Measurements from ENCODE around the gene ROR1.

Gene ROR1

GRCh38 chr1:64065571-64065970 lies 291.8 kb downstream of the ROR1 start:
- Mint-ChIP-seq H3K36me3 (ENCODE audit: low read depth) (no peaks in the 10 kb centered on the region), H3K27ac (no peak overlapping the region), H3K27me3 (peaks cover 17% of the 10 kb centered on the region), H3K4me3 (no peak overlapping the region), H3K9me3 (no peaks in the 10 kb centered on the region), H3K4me1 (ENCODE audit: low read depth) (peaks cover 7% of the 10 kb centered on the region)
- DNase-seq, result no peak

DNA sequence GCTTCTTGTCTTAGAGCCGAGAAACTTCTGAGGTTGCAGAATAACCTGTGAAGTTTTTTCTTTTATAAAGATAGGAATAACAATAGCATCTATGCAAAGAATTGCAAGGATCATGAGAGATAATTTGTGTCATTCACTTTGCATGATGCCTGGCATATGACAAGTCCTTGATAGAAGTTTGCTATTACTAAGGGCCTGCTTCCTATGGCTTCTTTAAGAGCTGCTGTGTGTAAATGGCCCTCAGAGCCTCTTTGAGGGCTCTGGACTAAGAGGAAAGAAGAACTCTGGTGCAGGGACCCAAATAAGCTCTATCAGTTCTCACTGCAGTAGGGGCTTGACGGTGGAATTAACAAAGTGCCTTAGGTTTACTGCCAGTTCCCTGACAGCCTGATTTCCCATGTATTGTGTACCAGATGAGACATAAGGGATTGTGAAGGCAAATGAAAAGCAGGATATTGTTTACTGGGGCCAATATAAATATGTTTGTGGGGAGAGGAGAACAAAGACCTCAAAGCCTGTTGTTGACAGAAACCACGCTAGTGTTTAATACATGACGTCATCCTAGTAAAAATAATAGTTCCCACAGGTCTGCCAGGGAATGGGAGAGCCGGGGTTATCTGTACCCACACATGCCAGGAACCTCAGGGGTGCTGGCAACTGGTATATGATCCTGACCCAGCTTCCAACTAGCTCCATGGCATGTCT lies 298.4 kb downstream of the ROR1 start:
- DNase-seq, result no peak
- Mint-ChIP-seq H3K4me3 (no peak overlapping the region), H3K4me1 (ENCODE audit: low read depth) (peaks cover 1% of the 10 kb centered on the region), H3K27ac (no peak overlapping the region), H3K9me3 (no peaks in the 10 kb centered on the region), H3K27me3 (peaks cover 9% of the 10 kb centered on the region), H3K36me3 (ENCODE audit: low read depth) (no peaks in the 10 kb centered on the region)

GRCh38 chr1:64073705-64074104 lies 299.9 kb downstream of the ROR1 start:
- no peak for DNase-seq
- Mint-ChIP-seq H3K36me3 (ENCODE audit: low read depth) (no peaks in the 10 kb centered on the region), H3K27ac (no peak overlapping the region), H3K4me1 (ENCODE audit: low read depth) (peaks cover 1% of the 10 kb centered on the region), H3K27me3 (peaks cover 9% of the 10 kb centered on the region), H3K4me3 (no peak overlapping the region), H3K9me3 (no peaks in the 10 kb centered on the region)

DNA sequence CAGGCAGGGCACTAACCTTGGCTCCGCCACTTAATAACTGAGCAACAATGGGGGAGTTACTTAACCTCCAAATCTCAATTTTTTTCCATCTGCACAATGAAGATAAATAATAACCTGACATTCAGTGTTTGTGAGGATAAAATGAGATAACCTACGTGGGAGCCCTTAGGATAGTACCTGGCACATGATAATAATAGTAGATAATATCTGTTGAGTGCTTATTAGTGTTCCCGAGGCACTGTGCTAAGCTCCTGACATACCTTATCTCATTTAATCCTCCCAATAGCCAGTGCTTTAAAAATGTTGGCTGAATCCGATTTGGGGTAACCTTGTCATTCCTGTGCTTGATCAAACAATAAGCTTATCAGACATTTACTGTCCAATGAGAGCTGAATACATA lies 300.9 kb downstream of the ROR1 start:
- H3K36me3 Mint-ChIP-seq (ENCODE audit: low read depth), result no peaks in the 10 kb centered on the region
- no peak overlapping the region for H3K27ac Mint-ChIP-seq
- peaks cover 9% of the 10 kb centered on the region for H3K27me3 Mint-ChIP-seq
- no peak for DNase-seq
- H3K9me3 Mint-ChIP-seq, result no peaks in the 10 kb centered on the region
- H3K4me1 Mint-ChIP-seq (ENCODE audit: low read depth), result no peaks in the 10 kb centered on the region
- H3K4me3 Mint-ChIP-seq, result no peak overlapping the region

DNA sequence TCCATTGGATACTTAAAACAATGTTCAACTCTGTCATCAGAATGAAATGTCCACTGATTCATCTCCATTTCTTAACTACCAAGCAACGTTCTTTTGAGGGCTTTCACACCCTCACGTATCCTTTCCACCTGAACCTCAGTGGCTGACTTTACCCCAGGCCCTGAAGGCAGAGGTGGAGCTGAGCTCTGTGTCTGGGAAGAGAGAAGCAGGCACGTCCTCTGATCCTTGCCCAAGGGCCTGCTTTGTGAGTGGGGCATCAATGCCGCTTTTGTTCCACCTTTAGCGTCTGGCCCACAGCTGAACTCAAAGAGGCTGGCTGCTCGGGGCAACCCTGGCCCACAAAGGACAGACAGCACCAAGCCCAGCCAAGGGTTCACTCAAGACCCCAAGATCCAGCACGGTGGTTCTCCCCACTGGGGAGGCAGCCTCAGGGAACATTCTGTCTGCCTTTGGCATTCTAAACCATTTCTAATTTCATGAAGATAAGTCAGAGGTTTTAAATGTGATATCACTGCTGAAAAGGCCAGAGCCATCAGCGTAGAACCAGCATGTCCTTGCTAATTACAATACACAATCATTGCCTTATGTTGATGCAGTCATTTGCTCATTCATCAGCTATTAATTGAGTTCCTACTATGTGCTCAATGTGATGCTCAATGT lies 303.6 kb downstream of the ROR1 start:
- no peak for DNase-seq
- Mint-ChIP-seq H3K36me3 (ENCODE audit: low read depth) (no peaks in the 10 kb centered on the region), H3K27me3 (peaks cover 5% of the 10 kb centered on the region), H3K4me1 (ENCODE audit: low read depth) (no peaks in the 10 kb centered on the region), H3K27ac (no peak overlapping the region), H3K9me3 (no peaks in the 10 kb centered on the region), H3K4me3 (no peak overlapping the region)

DNA sequence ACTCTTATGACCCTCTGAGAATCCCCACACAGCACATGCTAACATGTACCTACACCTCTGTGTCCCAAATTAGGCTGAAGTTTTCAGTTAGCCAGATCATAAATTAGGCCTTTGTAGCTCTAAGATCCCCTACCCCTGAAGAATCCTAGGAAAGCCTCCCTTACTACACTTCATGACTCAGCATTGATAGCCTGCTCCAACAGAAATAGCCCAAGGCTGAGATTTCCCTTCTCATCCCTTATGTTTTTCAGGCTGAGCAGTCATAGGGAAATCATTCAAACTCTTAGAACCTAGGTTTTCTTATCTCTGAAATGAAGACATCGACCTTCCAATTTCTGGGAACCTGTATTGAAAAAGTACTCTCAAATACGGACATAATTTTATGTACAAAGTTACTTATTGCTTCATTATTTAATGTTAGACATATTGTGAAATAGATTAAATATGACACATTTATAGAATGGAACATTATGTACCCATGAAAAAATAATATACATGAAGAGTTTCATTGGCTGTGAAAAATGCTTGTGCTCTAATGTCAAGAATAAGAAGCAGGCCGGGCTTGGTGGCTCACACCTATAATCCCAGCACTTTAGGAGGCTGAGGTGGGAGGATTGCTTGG lies 307.2 kb downstream of the ROR1 start:
- Mint-ChIP-seq H3K27me3 (no peaks in the 10 kb centered on the region), H3K9me3 (no peaks in the 10 kb centered on the region), H3K4me1 (ENCODE audit: low read depth) (no peaks in the 10 kb centered on the region), H3K27ac (no peak overlapping the region), H3K36me3 (ENCODE audit: low read depth) (no peaks in the 10 kb centered on the region), H3K4me3 (no peak overlapping the region)
- DNase-seq, result no peak

DNA sequence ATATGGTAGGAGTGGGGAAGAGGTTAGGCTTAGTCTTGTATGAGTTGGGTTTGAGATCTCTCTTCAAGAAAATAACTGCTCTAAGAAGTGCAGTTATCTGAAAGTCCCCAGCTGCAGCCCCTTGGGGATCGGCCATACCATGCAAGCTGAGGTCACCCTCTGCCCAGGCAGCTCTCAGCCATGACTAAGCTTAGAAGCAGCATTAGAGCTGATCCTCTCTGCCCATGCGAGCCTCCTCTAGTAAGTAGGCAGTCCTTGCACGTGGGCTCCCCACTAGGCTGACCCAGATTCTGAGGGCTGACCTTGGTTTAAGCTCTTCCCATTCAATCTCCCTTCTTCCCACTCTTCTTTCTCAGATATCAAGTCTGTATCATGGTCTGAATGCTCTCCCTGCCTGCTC lies 308.6 kb downstream of the ROR1 start:
- no peak for DNase-seq

DNA sequence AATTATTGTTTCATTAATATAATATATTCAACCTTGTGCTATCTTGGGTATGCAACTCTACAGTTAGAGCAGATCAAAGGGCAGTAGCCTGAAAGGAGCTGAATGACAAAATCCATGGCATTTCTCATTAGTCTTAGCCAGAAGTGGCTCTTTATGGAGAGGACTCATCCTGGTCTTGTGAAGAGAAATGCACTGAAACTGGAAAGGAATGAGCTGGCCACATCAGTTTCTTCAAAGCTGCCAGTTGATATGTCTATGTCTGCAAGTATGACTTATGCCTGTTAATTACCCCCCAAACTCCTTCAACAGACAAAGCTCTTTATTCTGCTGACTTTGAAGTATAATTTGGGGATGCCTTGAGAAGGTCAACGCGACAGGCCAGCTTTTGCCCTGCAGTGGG lies 310.6 kb downstream of the ROR1 start:
- no peak for DNase-seq
- Mint-ChIP-seq H3K27me3 (no peaks in the 10 kb centered on the region), H3K27ac (no peak overlapping the region), H3K4me3 (no peak overlapping the region), H3K4me1 (ENCODE audit: low read depth) (no peaks in the 10 kb centered on the region), H3K9me3 (no peaks in the 10 kb centered on the region), H3K36me3 (ENCODE audit: low read depth) (no peaks in the 10 kb centered on the region)

More for the DNA sequence above, 308.6 kb downstream of the ROR1 start:
- no peaks in the 10 kb centered on the region for H3K9me3 Mint-ChIP-seq
- H3K4me1 Mint-ChIP-seq (ENCODE audit: low read depth), result no peaks in the 10 kb centered on the region
- no peaks in the 10 kb centered on the region for H3K27me3 Mint-ChIP-seq
- no peaks in the 10 kb centered on the region for H3K36me3 Mint-ChIP-seq (ENCODE audit: low read depth)
- H3K4me3 Mint-ChIP-seq, result no peak overlapping the region
- no peak overlapping the region for H3K27ac Mint-ChIP-seq

DNA sequence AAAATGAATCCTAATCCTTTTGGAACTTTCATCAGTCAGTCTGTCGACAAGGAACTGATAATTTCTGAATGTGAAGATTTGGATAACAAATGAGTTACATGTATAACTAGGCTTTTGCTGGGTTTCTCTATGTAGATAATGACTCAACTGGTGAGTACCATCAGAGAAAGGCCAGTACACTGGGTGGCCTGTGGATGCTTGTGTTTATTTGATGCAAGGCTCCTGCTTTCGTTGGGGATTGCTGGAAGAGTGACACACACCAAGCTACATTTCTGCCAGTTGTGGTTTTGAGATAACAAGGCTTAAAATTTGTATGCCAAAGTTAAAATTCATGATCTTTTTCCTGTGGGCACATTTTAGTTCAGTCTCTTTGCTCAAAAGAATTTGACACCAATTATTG lies 314.0 kb downstream of the ROR1 start:
- no peaks in the 10 kb centered on the region for H3K4me1 Mint-ChIP-seq (ENCODE audit: low read depth)
- no peaks in the 10 kb centered on the region for H3K36me3 Mint-ChIP-seq (ENCODE audit: low read depth)
- no peak overlapping the region for H3K27ac Mint-ChIP-seq
- no peaks in the 10 kb centered on the region for H3K9me3 Mint-ChIP-seq
- DNase-seq, result no peak
- no peaks in the 10 kb centered on the region for H3K27me3 Mint-ChIP-seq
- no peak overlapping the region for H3K4me3 Mint-ChIP-seq

GRCh38 chr1:64090436-64090835 lies 316.6 kb downstream of the ROR1 start:
- H3K36me3 Mint-ChIP-seq (ENCODE audit: low read depth), result no peaks in the 10 kb centered on the region
- DNase-seq, result no peak

DNA sequence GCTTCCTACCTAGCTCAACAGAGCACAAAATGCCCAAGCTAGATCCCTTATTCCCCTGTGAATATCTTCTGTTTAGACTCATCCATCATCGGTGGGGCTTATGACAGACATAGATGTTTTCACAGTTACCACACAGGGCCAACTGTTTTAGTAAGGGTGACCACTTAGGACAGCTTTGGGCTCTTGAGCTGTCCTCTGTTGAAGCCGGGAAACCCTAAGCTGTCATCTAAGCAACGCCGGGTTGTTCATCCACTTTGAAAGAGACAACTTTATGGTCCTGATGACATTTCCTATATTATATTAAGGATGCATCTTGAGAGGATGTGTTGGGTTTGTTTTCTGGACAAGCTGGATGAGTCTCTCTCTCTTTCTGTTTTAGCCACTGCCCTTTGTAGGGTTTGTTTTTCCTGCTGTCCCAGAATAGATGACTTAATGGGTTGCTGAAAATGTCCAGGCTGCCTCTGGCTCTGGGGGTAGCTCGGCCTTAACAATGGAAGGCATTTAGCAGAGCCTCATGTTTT lies 319.1 kb downstream of the ROR1 start:
- H3K27ac Mint-ChIP-seq, result no peak overlapping the region

More at GRCh38 chr1:64090436-64090835, 316.6 kb downstream of the ROR1 start:
- H3K4me3 Mint-ChIP-seq, result no peak overlapping the region
- no peaks in the 10 kb centered on the region for H3K4me1 Mint-ChIP-seq (ENCODE audit: low read depth)
- no peaks in the 10 kb centered on the region for H3K27me3 Mint-ChIP-seq
- no peak overlapping the region for H3K27ac Mint-ChIP-seq
- no peaks in the 10 kb centered on the region for H3K9me3 Mint-ChIP-seq

DNA sequence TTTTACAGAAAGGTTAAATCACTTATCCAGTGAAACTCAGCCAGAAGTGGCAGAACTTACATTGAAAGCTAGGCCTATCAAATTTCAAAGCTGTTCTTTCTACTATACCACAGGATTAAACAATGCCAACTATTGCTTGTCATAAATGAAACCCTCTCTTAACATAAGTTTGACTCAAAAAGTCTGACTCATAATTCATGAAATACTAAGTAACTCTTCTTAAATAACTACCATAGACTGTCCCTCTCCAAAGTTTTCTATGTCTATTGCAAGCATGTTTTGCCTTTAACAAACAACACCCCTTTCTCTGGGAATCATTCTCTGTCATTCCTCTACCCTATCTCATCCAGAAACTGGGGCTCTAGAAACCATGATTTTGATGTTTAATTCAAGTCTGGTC lies 320.1 kb downstream of the ROR1 start:
- H3K4me3 Mint-ChIP-seq, result no peak overlapping the region
- H3K27ac Mint-ChIP-seq, result no peak overlapping the region
- no peak for DNase-seq
- H3K27me3 Mint-ChIP-seq, result peaks cover 5% of the 10 kb centered on the region
- H3K9me3 Mint-ChIP-seq, result no peaks in the 10 kb centered on the region
- H3K36me3 Mint-ChIP-seq (ENCODE audit: low read depth), result no peaks in the 10 kb centered on the region
- no peaks in the 10 kb centered on the region for H3K4me1 Mint-ChIP-seq (ENCODE audit: low read depth)

More for the DNA sequence above, 319.1 kb downstream of the ROR1 start:
- no peak for DNase-seq
- no peaks in the 10 kb centered on the region for H3K9me3 Mint-ChIP-seq
- H3K36me3 Mint-ChIP-seq (ENCODE audit: low read depth), result no peaks in the 10 kb centered on the region
- no peak overlapping the region for H3K4me3 Mint-ChIP-seq
- H3K4me1 Mint-ChIP-seq (ENCODE audit: low read depth), result no peaks in the 10 kb centered on the region
- H3K27me3 Mint-ChIP-seq, result peaks cover 5% of the 10 kb centered on the region

GRCh38 chr1:64095832-64096231 lies 322.0 kb downstream of the ROR1 start:
- H3K4me3 Mint-ChIP-seq, result no peak overlapping the region
- H3K36me3 Mint-ChIP-seq (ENCODE audit: low read depth), result no peaks in the 10 kb centered on the region
- no peaks in the 10 kb centered on the region for H3K4me1 Mint-ChIP-seq (ENCODE audit: low read depth)
- no peak overlapping the region for H3K27ac Mint-ChIP-seq
- H3K9me3 Mint-ChIP-seq, result no peaks in the 10 kb centered on the region
- H3K27me3 Mint-ChIP-seq, result peaks cover 5% of the 10 kb centered on the region
- DNase-seq, result no peak

GRCh38 chr1:64097859-64098258 lies 324.0 kb downstream of the ROR1 start:
- H3K4me1 Mint-ChIP-seq (ENCODE audit: low read depth), result no peaks in the 10 kb centered on the region

DNA sequence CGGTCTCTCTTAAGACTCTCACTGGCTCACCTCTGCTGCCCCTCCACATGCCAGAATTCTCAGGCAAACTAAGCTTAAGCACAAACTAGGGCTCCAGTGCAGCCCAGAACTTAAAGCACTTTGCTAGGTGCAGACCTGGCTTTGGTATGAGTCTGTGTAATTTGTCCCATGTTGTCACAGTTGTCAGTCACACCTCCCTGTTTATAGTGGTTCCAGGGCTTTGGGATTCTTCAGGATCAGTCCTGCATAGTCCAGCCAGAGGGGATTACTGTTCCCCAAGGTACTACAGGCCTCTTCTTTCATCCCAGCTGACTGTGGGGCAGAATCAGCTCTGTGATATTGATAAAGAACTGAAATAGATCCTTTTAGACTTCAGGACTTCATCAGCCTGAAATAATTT lies 324.6 kb downstream of the ROR1 start:
- Mint-ChIP-seq H3K4me1 (ENCODE audit: low read depth) (no peaks in the 10 kb centered on the region), H3K27ac (no peak overlapping the region), H3K4me3 (no peak overlapping the region), H3K27me3 (peaks cover 5% of the 10 kb centered on the region), H3K36me3 (ENCODE audit: low read depth) (no peaks in the 10 kb centered on the region), H3K9me3 (no peaks in the 10 kb centered on the region)
- DNase-seq, result no peak

More at GRCh38 chr1:64097859-64098258, 324.0 kb downstream of the ROR1 start:
- no peaks in the 10 kb centered on the region for H3K9me3 Mint-ChIP-seq
- no peak overlapping the region for H3K4me3 Mint-ChIP-seq
- H3K27me3 Mint-ChIP-seq, result peaks cover 5% of the 10 kb centered on the region
- no peak overlapping the region for H3K27ac Mint-ChIP-seq
- DNase-seq, result no peak
- H3K36me3 Mint-ChIP-seq (ENCODE audit: low read depth), result no peaks in the 10 kb centered on the region

Measured in activated T-cell treated with anti-CD3 and anti-CD28 coated beads, Interleukin-2, amount 50 U/mL, for 24 hours (primary cell).